ENCODE measurements around the gene CISTR.

Gene CISTR

DNA sequence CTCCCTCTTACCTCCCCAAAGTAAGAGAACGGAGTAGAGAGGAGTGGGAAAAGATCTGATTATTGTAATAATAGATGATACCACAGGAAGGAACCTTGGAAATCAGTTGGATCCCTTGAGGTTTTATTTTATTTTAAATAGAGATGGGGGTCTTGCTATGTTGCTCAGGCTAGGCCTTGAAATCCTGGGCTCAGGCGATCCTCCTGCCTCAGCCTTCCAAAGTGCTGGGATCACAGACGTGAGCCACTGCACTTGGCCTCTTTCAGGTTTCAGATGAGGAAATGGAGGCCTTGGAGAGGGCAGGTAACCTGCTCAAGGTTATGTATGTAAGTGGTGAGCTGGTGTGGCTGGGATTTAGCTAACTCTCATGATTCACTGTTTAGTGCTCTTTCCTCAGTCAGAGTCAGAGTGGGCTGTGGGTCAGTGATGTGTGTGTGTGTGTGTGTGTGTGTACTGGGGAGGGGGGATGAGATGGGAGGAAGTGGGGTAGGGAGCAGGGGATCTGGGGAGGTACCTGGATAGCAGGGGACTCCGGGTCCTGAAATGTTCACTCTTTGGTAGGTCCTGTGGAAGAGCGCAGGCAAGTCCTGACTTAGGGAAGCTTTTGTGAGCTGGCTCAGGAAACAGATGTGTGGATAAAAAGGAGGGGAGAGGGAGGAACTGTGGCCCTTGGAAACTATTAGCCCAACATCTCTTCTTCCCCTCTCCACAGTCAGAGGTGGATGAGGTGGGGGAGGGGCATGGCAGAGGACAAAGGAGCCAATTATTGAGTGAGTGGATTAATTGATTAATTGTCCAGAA lies 4.7 kb upstream of the CISTR start:
- TF ChIP-seq, protein P1, sequence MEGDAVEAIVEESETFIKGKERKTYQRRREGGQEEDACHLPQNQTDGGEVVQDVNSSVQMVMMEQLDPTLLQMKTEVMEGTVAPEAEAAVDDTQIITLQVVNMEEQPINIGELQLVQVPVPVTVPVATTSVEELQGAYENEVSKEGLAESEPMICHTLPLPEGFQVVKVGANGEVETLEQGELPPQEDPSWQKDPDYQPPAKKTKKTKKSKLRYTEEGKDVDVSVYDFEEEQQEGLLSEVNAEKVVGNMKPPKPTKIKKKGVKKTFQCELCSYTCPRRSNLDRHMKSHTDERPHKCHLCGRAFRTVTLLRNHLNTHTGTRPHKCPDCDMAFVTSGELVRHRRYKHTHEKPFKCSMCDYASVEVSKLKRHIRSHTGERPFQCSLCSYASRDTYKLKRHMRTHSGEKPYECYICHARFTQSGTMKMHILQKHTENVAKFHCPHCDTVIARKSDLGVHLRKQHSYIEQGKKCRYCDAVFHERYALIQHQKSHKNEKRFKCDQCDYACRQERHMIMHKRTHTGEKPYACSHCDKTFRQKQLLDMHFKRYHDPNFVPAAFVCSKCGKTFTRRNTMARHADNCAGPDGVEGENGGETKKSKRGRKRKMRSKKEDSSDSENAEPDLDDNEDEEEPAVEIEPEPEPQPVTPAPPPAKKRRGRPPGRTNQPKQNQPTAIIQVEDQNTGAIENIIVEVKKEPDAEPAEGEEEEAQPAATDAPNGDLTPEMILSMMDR (IDR thresholded peaks at IDR 0.05; ENCODE audit: borderline replicate concordance, insufficient read depth, low read depth, low read length): no peak
- peak overlapping the region; percentile 38 for H3K4me3 ChIP-seq (ENCODE audit: low read depth, low read length)

DNA sequence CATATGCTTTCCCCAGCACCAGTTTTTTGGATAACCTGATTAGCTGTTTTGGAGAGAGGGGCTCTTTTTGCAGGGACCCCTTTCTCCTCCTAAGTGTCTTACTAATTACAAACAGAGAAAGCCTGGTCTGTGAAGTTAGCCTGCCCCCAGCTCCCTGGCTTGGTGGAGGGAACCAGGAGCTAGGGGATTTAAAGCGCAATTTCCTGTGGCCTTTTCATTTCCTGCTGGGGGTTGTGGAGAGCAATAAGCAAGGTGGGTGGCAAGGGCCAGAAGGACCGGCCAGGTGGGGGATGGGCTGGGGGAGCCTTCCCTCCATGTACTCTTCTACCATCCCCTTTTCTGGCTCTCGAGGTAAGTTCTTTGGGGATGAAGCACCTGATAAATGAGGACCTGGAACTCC lies 4.1 kb upstream of the CISTR start:
- TF ChIP-seq, protein P1 (IDR thresholded peaks at IDR 0.05; ENCODE audit: borderline replicate concordance, insufficient read depth, low read depth, low read length): no peak
- no peak overlapping the region for H3K4me3 ChIP-seq (ENCODE audit: low read depth, low read length)

DNA sequence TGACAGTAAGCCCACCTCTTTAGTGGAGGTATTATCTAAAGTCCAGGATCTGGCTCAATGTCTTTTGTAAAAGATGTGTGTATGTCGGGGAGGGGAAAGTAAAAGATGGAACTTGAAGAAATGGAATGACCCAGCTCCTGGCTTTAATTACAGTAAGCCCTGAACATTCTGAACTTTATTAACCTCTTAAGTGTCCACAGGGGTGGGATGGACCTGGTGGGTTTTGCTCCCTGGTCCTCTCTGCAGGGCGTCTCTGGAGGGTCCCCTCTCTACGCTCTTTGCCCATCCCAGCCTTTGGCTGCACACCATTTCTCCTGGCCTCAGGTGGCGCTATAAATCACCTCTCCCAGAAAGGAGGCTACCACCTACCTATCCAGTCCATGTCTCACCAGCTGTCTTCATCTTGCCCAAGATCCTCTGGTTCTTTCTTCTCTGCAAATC lies 3.7 kb upstream of the CISTR start:
- peak overlapping the region; percentile 10 for H3K4me3 ChIP-seq (ENCODE audit: low read depth, low read length)
- TF ChIP-seq, protein P1 (IDR thresholded peaks at IDR 0.05; ENCODE audit: borderline replicate concordance, insufficient read depth, low read depth, low read length): peak; percentile 31; the same call in 1 of the 2 replicates

DNA sequence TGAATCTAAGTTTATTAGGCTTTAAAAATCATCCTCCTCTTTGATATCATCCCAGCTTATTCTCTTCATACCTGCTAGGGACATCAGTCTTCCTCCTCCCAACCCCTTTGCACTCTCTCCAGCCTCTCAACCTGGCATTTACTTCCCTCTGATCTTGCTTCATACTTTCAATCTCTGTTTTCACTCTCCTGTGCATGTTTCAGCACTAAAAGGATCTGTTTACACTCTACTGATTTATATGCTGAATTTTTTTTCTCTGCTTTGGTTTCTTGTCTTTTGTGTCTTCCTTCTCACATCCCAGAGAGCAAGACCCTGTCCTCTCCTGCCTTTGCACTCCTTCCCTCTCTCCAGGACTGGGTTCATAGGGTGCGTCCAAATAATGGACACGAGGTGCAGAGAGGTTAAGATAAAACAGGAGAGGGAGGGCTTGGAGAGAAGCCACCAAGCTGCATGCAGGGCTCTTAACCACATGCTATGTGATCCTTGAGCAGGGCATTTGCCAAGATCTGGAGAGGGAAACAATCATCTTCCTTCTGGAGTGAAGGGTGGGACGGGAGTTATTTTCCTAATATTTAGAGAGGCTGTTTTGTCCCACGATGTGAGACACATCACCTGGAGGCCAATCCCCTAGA lies 3.0 kb upstream of the CISTR start:
- TF ChIP-seq, protein P1 (IDR thresholded peaks at IDR 0.05; ENCODE audit: borderline replicate concordance, insufficient read depth, low read depth, low read length): no peak

DNA sequence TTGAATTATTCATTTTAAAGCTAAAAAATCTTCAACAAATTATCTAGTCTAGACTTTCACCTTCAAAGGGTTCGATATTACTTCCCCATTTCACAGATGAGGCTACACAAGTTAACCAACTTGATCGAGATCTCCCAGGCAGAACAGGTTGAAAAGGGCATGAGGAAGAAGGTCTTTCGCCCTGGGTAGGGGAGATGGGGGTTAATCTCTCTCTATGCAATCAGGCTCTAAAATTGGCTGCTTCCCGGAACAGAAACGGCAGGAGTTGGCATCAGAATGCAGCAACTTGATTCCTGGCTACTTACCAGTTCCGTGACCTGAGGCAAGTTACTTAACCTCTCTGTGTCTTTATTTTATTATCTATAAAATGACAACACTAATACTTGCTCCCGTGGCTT lies 2.4 kb upstream of the CISTR start:
- TF ChIP-seq, protein P1 (IDR thresholded peaks at IDR 0.05; ENCODE audit: borderline replicate concordance, insufficient read depth, low read depth, low read length): no peak
- no peak overlapping the region for H3K4me3 ChIP-seq (ENCODE audit: low read depth, low read length)

More for the DNA sequence above, 3.0 kb upstream of the CISTR start:
- H3K4me3 ChIP-seq (ENCODE audit: low read depth, low read length): peak overlapping the region; percentile 28

DNA sequence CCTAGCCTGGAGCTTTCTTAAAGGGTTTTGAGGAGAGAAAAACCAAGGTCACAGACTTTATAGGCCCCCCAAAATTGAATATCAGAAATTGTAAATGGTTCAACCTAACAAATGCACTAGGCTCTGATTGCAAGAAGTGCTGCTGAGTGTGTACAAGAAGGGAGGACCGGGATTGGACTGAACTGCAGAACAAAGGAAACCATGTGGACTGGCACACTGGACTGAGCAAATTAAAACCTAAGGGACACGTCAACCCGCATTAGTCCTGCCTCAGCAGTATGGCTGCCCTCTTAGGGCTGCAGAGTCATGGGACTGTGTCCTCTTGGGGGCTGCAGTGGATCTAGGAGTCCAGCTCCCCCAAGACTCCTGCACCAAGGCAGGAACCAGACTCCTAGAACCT lies 842 bp upstream of the CISTR start:
- TF ChIP-seq, protein P1 (IDR thresholded peaks at IDR 0.05; ENCODE audit: borderline replicate concordance, insufficient read depth, low read depth, low read length): no peak
- no peak overlapping the region for H3K4me3 ChIP-seq (ENCODE audit: low read depth, low read length)

DNA sequence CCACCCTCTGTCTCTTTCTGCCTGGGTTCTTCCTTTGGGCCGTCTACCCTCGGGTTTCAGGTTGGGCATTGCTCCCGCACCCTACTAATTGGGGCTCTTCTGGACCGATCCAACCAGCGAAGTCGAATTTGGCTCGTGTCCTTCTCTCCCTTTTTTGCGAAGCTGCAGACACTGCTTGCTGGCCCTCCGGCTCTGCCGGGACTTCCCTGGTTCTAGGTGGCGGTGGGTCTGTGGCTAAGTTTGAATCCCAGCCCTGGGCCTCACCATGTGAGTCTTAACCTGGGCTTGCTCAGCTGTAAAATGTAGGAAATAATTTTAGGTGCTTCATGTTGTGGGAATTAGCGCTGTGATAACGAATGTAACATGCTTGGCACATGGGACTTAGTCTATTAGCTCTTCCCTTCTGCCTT lies 418 bp upstream of the CISTR start:
- no peak overlapping the region for H3K4me3 ChIP-seq (ENCODE audit: low read depth, low read length)
- TF ChIP-seq, protein P1 (IDR thresholded peaks at IDR 0.05; ENCODE audit: borderline replicate concordance, insufficient read depth, low read depth, low read length): no peak
